Lower leg skin (tissue), 4 donors: ENCODE measurements around the gene TBXAS1. TPM values are rescaled to one million over a fixed set of nuclear protein-coding genes. Genes with fewer than 3 reads are reported as not detected.
A peak's percentile ranks its signal among the peaks of the same experiment; 100 is the strongest.

Experiments
- DNase-seq, 2 donors: peaks; one replicate each; pipeline ENCODE4 v3.0.0-alpha.2; 2019; ENCODE audit warnings: low spot score in 2 of 2
- H3K4me3 ChIP-seq: fragments of 200-600 bp; sonication (generic); 2 replicates; pipeline ENCODE4 v1.5.1; 2017; ENCODE audit warnings: mild to moderate bottlenecking, low read depth; ENCODE audit not compliant: poor library complexity, severe bottlenecking
- CTCF ChIP-seq, 3 donors: fragments of 450-650 bp; IDR thresholded peaks; one replicate each; pipeline ENCODE4 v1.5.1; 2016; ENCODE audit warnings: antibody characterized with exemption in 3 of 3, mild to moderate bottlenecking in 3 of 3, moderate library complexity in 2 of 3
- POLR2A ChIP-seq, 2 donors: fragments of 450-650 bp; IDR thresholded peaks; one replicate each; pipeline ENCODE4 v1.6.1; 2016 to 2017; ENCODE audit warnings: antibody characterized with exemption in 2 of 2, mild to moderate bottlenecking in 1 of 2, moderate library complexity in 1 of 2
- WGBS, 2 donors: methylation state at CpG; one replicate each; pipeline ENCODE4 v1.1.5; 2018; 5-methylcytosine and 5-hydroxymethylcytosine counted together
- intact Hi-C: fragments of 100-400 bp; cut with DNase I; formaldehyde crosslinking; loops from one replicate; pipeline ENCODE4 v1.15.0; 2023; ENCODE audit warnings: low total_unique reads
- total RNA-seq, 4 donors: library from RNA; depleted of rRNA; stranded (reverse); fragments of >200 nt; gene quantifications; one replicate each; pipeline ENCODE4 v1.1.0, GENCODE V29; 2016

The TBXAS1 gene
- total RNA-seq, 4 donors from 2014 or later = 0.91 to 9.9 (median 2.4) TPM

- intact Hi-C loops = no loop called here
- no peak for TF ChIP-seq POLR2A (IDR thresholded peaks at IDR 0.05)
- TF ChIP-seq CTCF (IDR thresholded peaks at IDR 0.05) = no peak
- no peak overlapping the region for H3K4me3 ChIP-seq
- DNase-seq = peak in 1 of 2 donors; percentile 57
- WGBS, 2 donors = 88 to 91% methylated on average over 12 of the region's 12 CpGs
Observed at GRCh38 chr7:140025814-140026433, 196.9 kb downstream of the TBXAS1 start.

DNA sequence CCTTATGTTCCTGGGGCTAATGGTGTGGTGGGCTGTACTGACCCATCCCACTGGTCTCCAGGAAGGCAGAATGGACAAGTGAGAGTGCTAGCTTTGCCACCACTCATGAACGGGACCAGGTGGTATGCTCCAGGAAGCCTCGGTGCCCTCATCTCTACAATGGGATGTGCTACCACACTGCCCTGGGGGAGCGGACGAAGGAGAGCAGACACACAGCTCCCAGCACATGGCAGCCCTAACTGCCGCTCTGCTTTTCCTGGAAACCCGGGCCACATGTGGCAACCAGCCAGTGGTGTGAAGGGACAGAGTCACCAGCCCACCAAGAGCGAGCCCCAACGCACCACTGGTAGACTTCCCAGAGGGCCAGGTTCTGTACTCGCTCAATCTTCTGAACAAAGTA is 197.9 kb downstream of the TBXAS1 start:
- no peak overlapping the region for H3K4me3 ChIP-seq
- intact Hi-C loops = no loop called here
- peak in 1 of 2 donors; percentile 70 for DNase-seq
- 92 to 93% methylated on average over 9 of the region's 9 CpGs for WGBS, 2 donors
- TF ChIP-seq CTCF (IDR thresholded peaks at IDR 0.05) = no peak
- TF ChIP-seq POLR2A (IDR thresholded peaks at IDR 0.05) = no peak

GRCh38 chr7:140027858-140028257 is 198.8 kb downstream of the TBXAS1 start:
- intact Hi-C loops = no loop called here
- no peak overlapping the region for H3K4me3 ChIP-seq
- 80 to 88% methylated on average over 9 of the region's 9 CpGs for WGBS, 2 donors
- peak in 1 of 2 donors; percentile 59 for DNase-seq
- TF ChIP-seq POLR2A (IDR thresholded peaks at IDR 0.05) = no peak
- no peak for TF ChIP-seq CTCF (IDR thresholded peaks at IDR 0.05)

GRCh38 chr7:140028311-140028710 is 199.2 kb downstream of the TBXAS1 start:
- peak in 1 of 2 donors; percentile 53 for DNase-seq
- TF ChIP-seq CTCF (IDR thresholded peaks at IDR 0.05) (no peak), POLR2A (IDR thresholded peaks at IDR 0.05) (no peak)
- intact Hi-C loops = no loop called here
- H3K4me3 ChIP-seq = no peak overlapping the region
- 93 to 95% methylated on average over 4 of the region's 4 CpGs for WGBS, 2 donors

- TF ChIP-seq POLR2A (IDR thresholded peaks at IDR 0.05) (no peak), CTCF (IDR thresholded peaks at IDR 0.05) (no peak)
Observed at GRCh38 chr7:140029072-140029471, 200.0 kb downstream of the TBXAS1 start.

DNA sequence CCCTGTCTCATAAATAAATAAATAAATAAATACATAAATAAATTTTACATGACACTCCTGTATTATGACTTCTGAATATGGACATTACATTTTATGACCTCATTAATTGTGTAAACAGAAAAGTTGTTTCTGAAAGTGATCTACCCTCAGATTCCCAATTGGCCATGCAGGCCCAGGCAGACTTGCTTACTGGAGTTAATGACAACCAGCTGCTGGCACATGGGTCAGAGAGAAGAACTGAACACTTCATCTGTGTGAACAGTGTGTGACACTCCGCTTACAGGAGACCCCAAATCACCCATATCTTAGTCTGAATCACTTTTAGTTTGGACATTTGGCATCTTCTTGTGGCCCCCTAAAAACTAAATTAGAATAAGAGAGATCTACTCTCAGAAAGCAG is 202.3 kb downstream of the TBXAS1 start:
- WGBS, 2 donors = 72 to 77% methylated on average over 1 of the region's 1 CpG
- intact Hi-C loops = no loop called here
- no peak for DNase-seq
- no peak overlapping the region for H3K4me3 ChIP-seq
- TF ChIP-seq CTCF (IDR thresholded peaks at IDR 0.05) (no peak), POLR2A (IDR thresholded peaks at IDR 0.05) (no peak)

More at GRCh38 chr7:140029072-140029471, 200.0 kb downstream of the TBXAS1 start:
- no peak overlapping the region for H3K4me3 ChIP-seq
- intact Hi-C loops = no loop called here
- DNase-seq = no peak
- WGBS, 2 donors = 90 to 93% methylated on average over 1 of the region's 1 CpG
